Lower leg skin (tissue), 3 donors: ENCODE data around the gene DGKB.

Source experiments
- CTCF ChIP-seq, 3 donors: fragments of 450-650 bp; IDR thresholded peaks; one replicate each; pipeline ENCODE4 v1.5.1; 2016; ENCODE audit warnings: antibody characterized with exemption in 3 of 3, mild to moderate bottlenecking in 3 of 3, moderate library complexity in 2 of 3
- POLR2A ChIP-seq, 2 donors: fragments of 450-650 bp; IDR thresholded peaks; one replicate each; pipeline ENCODE4 v1.6.1; 2016 to 2017; ENCODE audit warnings: antibody characterized with exemption in 2 of 2, mild to moderate bottlenecking in 1 of 2, moderate library complexity in 1 of 2

DNA sequence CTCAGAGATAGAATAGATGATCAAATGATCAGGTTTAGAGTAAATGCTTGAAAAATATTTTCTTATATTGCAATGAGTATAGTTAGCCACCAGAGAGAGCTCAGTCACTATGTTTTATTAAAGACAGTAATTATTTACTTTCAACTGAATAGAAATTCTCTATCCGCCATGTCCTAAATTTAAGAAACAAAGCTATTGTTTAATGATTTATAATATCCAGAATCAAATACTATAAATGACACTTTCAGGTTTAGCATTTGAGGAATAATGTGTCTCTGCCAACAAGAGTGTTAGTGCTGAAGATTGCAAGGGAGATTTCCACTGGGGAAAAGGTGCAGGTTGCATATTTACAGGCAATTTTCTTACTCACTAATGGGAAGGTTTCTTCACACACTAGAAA is 184.7 kb downstream of the DGKB start:
- TF ChIP-seq CTCF (IDR thresholded peaks at IDR 0.05): no peak
- TF ChIP-seq POLR2A (IDR thresholded peaks at IDR 0.05): no peak
